IMR-90 (cell line): Measurements from ENCODE around the gene NOS1AP.

Source experiments
- CTCF ChIP-seq: conservative IDR thresholded peaks from 2 replicates; pipeline ENCODE4 v1.5.1; 2012; ENCODE audit warnings: mild to moderate bottlenecking, low read depth, low read length, improper control_type of control experiment
- MAZ ChIP-seq: IDR thresholded peaks from 2 replicates; pipeline ENCODE4 v1.6.1; 2012; ENCODE audit warnings: low read depth, mild to moderate bottlenecking, low read length, improper control_type of control experiment, moderate library complexity, borderline replicate concordance

- TF ChIP-seq MAZ (no peak), CTCF (no peak)
Observed at GRCh38 chr1:162233937-162234336, 164.4 kb downstream of the NOS1AP start.
